ENCODE data around the gene NCK2.

The NCK2 gene

DNA sequence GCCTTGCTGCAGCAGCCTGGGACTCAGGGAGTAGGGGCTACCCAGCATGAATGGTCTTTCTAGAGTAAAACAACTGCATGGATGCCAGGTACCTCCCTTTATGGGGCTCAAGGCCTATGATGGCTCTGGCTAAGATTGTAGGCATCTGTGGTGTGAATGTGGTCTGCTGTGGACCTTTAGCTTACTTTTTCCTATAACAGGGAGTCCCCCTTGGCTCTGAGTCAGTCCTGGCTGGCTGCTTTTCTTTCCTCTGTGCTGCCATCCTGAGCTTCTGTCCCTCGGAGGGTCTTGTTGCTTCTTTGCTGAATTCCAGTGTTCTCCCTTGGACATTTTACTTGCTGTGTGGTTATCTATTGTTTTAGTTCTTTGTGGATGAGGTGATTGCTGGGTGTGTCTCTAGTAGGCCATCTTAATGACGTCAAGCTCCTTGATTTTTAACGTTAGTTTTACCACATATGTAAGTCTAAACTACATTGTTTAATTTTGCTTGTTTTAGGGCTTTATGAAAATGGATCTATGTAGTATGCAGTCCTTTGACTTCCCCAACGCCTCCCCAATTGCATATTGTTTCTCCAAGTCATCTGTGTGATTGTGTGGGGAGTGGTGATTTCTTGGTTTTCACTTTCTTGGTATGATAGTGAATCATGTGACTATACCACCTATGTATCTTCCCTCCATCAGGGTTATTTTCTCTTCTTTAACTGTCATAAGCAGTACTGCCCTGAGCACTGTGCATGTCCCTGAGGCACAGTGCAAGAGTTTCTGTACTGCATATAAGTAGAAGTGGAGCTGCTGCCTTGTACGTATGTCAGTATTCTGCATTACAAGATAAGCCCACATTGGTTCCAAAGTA, 92.4 kb downstream of the NCK2 start:
- peak overlapping the region; percentile 60 for H3K4me3 Mint-ChIP-seq
- peaks cover 20% of the 10 kb centered on the region for H3K9me3 Mint-ChIP-seq (ENCODE audit: low read depth)
- H3K4me1 Mint-ChIP-seq (ENCODE audit: low read depth) = peaks cover 80% of the 10 kb centered on the region
- H3K27ac Mint-ChIP-seq = peak overlapping the region; percentile 86
- no peaks in the 10 kb centered on the region for H3K27me3 Mint-ChIP-seq
- peaks cover 40% of the 10 kb centered on the region for H3K36me3 Mint-ChIP-seq

DNA sequence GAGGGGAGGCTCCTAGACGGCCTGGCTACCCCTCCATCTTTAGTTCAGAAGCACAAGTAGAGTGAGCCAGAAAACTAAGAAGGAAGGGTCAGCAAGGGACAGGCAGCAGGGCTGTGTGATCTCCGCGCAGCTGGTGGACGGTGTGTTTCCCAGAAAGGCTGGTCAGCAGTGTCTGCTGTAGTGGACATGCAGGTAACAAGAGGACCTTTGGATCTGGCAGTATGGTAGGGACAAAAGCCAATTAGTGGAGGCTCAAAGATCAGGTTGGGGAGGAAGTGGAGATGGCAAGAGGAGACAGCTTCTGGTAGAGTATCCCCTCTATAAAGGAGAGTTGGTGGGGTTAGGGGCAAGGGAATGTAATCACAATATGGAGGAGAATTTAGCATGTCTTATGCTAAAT, 95.1 kb downstream of the NCK2 start:
- peaks cover 9% of the 10 kb centered on the region for H3K9me3 Mint-ChIP-seq (ENCODE audit: low read depth)
- H3K36me3 Mint-ChIP-seq = peaks cover 37% of the 10 kb centered on the region
- peak overlapping the region; percentile 86 for H3K27ac Mint-ChIP-seq
- H3K4me1 Mint-ChIP-seq (ENCODE audit: low read depth) = peaks cover 86% of the 10 kb centered on the region
- peak overlapping the region; percentile 51 for H3K4me3 Mint-ChIP-seq
- H3K27me3 Mint-ChIP-seq = no peaks in the 10 kb centered on the region

DNA sequence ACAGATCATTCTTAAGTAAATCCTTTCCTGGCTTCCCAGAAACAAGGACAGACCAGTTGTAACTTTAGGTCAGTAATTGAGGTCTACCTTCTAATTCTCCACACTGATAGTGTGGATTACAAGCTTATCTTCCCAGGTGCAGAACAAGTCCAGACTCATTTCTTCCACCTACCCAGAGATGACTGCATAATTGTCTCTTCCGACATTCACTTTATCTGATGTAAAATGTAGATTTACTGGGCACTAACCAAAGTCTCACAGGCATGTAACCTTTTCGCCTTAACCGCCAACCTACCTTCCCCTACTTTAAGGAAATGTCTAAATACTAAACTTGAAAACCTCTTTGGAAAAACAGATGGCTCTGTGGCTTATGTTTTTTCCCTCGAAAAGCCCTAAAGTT, 96.2 kb downstream of the NCK2 start:
- Mint-ChIP-seq H3K4me1 (ENCODE audit: low read depth) (peaks cover 91% of the 10 kb centered on the region), H3K9me3 (ENCODE audit: low read depth) (peaks cover 4% of the 10 kb centered on the region), H3K4me3 (peak overlapping the region; percentile 43), H3K27me3 (no peaks in the 10 kb centered on the region), H3K36me3 (peaks cover 34% of the 10 kb centered on the region), H3K27ac (peak overlapping the region; percentile 86)

DNA sequence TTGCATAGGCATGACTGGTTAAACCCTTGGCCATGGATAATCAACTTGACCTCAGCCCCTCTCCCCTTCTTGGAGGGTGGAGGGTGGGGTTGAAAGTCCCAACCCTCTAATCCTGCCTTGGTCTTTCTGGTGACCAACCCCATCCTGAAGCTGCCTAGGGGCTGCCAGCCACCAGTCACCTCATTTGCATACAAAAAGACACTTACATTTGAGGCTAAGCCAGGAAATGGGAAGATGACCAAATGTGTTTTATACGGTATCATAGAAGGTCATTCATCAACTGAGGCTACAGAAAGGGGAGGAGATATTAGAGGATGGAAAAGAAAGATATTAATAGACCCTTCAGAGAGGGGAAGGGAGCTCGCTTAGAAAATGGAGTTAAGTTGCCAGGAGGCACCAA, 96.8 kb downstream of the NCK2 start:
- Mint-ChIP-seq H3K27ac (peak overlapping the region; percentile 86), H3K4me3 (peak overlapping the region; percentile 22), H3K9me3 (ENCODE audit: low read depth) (no peaks in the 10 kb centered on the region), H3K27me3 (no peaks in the 10 kb centered on the region), H3K36me3 (peaks cover 34% of the 10 kb centered on the region), H3K4me1 (ENCODE audit: low read depth) (peaks cover 91% of the 10 kb centered on the region)

DNA sequence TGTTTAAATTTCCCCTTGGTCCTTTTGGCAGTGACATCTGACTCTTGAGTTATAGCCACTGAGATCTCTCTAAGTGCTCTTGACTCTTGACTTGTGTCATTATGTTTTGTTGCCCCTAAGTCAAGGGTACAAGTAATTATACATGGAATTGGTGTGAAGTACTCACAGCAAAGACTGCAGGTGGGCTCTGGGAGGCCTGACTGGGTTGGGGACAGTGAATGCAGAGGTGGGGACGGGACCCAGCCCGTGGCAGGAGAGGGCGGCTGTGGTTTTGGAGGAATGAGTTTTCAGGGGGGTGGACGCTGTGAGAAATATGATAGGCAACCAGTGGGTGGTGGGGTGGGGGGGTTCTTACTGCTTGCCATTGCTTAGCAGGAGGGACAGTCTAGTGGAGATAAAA, 97.8 kb downstream of the NCK2 start:
- H3K36me3 Mint-ChIP-seq = peaks cover 40% of the 10 kb centered on the region
- peak overlapping the region; percentile 95 for H3K27ac Mint-ChIP-seq
- peaks cover 90% of the 10 kb centered on the region for H3K4me1 Mint-ChIP-seq (ENCODE audit: low read depth)
- no peaks in the 10 kb centered on the region for H3K27me3 Mint-ChIP-seq
- no peaks in the 10 kb centered on the region for H3K9me3 Mint-ChIP-seq (ENCODE audit: low read depth)
- peak overlapping the region; percentile 61 for H3K4me3 Mint-ChIP-seq

DNA sequence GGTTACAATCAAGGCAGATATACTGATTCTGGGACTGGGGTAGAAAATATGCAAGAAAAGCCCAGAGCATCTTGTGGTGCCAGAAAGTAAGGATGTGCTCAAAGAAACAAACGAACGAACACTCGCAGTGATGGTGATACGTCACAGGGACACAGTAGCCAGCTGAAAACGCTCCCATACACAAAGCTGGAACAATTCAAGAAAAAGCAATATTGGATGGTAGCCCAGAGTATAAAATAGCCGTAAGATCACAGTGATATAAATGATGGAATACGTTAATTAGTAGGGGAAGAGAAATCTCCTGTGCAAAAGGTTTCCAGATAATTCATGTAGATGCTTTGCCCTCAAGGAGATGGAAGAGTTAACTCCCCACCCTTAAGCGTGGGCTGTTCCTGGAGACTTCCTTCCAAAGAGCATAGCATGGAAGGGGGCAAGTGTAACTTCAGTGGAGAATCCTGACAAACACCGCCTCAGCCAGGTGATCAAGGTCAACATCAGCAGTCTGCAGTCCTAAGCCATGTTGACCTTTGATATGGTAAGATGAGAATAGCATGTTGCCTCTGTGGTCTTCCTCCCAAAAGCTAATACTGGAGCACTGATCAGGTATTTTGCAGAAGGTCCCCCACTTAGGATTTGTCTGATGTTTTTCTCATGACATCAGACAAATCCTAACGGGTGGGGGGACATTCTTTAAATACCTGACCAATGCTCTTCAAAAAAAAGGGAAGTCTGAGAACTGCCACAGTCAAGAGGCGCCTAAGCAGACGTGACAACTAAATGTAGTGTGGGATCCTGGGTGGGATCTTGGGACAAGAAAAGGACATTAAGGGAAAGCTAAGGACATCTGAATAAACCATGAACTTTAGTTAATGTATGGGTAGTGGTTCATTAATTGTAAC, 99.0 kb downstream of the NCK2 start:
- Mint-ChIP-seq H3K4me3 (peak overlapping the region; percentile 5), H3K27me3 (no peaks in the 10 kb centered on the region), H3K4me1 (ENCODE audit: low read depth) (peaks cover 93% of the 10 kb centered on the region), H3K36me3 (peaks cover 38% of the 10 kb centered on the region), H3K27ac (peak overlapping the region; percentile 95), H3K9me3 (ENCODE audit: low read depth) (no peaks in the 10 kb centered on the region)

DNA sequence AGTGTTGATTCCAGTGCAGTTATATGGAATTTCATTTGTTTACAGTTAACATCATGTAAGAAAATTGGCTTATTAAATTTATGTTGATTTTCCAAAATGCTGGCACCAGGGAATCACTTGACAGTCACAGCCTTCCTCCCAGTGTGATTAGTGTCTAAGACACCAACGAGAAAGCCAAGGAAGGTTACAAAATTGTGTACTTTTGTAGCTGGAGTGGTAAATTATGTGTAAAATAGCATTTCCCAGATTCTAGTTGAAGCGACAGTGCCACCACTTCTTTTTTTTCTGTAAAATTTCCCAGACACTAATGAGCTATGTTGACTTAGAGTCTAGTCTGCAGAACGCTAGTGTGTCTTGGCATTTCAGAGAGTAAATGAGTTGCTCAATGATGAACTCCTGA, 101.3 kb downstream of the NCK2 start:
- Mint-ChIP-seq H3K36me3 (peaks cover 36% of the 10 kb centered on the region), H3K27ac (peak overlapping the region; percentile 67), H3K27me3 (no peaks in the 10 kb centered on the region), H3K4me1 (ENCODE audit: low read depth) (peaks cover 92% of the 10 kb centered on the region), H3K9me3 (ENCODE audit: low read depth) (no peaks in the 10 kb centered on the region), H3K4me3 (no peak overlapping the region)

DNA sequence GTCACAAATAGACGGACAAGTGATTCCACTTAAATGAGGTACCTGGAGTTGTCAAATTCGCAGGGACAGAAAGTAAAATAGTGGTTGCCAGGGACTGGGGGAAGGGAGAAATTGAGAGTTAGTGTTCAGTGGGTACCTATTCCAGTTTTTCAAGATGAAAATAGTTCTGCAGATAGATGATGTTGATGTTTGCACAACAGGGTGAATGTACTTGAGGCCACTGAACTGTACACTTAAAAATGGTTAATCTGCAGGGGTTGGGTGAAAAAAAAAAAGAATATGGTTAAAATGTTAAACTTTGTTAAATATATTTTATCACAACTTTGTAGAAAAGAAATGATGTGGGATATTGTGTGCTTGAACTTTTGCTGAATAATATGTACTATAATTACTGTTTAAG, 102.3 kb downstream of the NCK2 start:
- H3K4me1 Mint-ChIP-seq (ENCODE audit: low read depth) = peaks cover 86% of the 10 kb centered on the region
- H3K27ac Mint-ChIP-seq = peak overlapping the region; percentile 67
- peaks cover 34% of the 10 kb centered on the region for H3K36me3 Mint-ChIP-seq
- H3K9me3 Mint-ChIP-seq (ENCODE audit: low read depth) = no peaks in the 10 kb centered on the region
- no peaks in the 10 kb centered on the region for H3K27me3 Mint-ChIP-seq
- H3K4me3 Mint-ChIP-seq = no peak overlapping the region

DNA sequence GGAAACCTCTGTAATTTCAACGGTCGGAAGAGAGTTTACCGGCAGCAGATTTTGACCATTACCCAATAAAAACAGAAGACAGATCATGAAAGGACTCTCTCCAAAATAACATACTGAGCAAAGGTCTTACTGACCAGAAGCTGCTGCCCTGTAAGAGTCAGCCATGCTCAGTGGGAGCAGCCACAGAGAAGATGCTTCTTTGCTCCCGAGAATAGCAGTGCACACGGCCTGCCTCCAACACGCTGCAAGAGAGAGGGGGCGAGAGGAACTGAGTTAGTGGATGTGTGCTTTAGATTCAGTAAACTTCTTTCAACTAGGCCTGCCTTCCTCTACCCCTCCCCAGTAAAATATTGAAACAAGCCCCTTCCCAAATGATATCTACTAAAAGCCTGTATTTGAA, 103.7 kb downstream of the NCK2 start:
- Mint-ChIP-seq H3K27ac (peak overlapping the region; percentile 91), H3K36me3 (peaks cover 31% of the 10 kb centered on the region), H3K9me3 (ENCODE audit: low read depth) (no peaks in the 10 kb centered on the region), H3K4me3 (peak overlapping the region; percentile 4), H3K4me1 (ENCODE audit: low read depth) (peaks cover 84% of the 10 kb centered on the region), H3K27me3 (no peaks in the 10 kb centered on the region)

DNA sequence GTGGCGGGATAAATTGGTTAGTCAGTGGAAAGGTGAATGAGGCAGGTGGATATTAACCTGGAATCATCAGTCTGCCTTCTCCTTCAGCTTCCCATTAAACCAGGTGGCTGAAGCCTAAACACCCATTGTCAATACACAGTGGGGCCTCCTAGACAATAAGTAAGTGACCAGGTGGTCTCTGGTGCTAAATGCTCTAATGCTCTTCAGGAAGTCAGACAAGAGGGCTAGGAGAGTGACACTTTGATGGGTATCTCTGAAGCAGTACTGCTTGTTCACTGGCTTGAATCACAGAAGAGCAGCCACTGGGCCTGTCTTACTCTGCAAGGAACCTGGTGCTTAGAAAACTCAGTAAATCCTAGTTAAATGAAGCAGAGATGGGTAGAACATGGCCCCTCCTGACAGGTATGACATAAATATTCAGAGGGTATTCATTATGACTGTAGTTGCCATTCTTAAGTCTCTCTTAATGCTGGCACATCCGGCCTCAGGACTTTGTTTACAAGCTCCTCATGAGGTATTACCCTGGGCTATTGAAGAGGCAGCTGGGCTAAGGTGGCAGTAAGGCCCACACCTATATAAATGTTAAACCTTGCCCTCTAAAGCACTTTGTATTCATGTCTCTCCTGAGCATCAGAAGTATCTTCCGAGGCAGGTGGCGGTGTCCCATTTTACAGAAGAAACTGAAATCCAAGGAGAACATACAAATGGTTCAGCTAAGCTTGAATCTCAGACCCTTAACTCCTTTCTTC, 104.9 kb downstream of the NCK2 start:
- Mint-ChIP-seq H3K4me3 (no peak overlapping the region), H3K27me3 (no peaks in the 10 kb centered on the region), H3K4me1 (ENCODE audit: low read depth) (peaks cover 83% of the 10 kb centered on the region), H3K36me3 (peaks cover 29% of the 10 kb centered on the region), H3K9me3 (ENCODE audit: low read depth) (no peaks in the 10 kb centered on the region), H3K27ac (peak overlapping the region; percentile 91)

DNA sequence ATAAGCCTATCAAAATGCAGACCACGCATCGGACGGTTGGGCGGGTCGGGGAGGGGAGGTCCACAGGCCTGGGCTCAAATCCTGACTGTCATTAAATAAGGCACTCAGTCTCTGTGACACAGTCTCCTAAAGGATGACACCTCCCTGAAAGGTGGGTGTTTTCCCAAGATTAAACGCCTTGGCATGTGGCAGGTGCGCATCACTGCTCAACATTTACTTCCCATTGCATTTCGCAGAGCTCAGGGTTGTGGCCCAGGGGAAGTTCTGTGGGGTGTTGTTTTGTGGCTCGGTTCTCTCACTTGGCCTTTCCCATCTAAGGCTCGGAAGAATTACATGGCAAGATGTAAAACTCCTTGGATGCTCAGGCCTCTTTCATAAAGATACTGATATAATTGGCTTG, 107.4 kb downstream of the NCK2 start:
- Mint-ChIP-seq H3K36me3 (peaks cover 14% of the 10 kb centered on the region), H3K9me3 (ENCODE audit: low read depth) (no peaks in the 10 kb centered on the region), H3K27ac (peak overlapping the region; percentile 55), H3K4me3 (no peak overlapping the region), H3K4me1 (ENCODE audit: low read depth) (peaks cover 84% of the 10 kb centered on the region), H3K27me3 (no peaks in the 10 kb centered on the region)

DNA sequence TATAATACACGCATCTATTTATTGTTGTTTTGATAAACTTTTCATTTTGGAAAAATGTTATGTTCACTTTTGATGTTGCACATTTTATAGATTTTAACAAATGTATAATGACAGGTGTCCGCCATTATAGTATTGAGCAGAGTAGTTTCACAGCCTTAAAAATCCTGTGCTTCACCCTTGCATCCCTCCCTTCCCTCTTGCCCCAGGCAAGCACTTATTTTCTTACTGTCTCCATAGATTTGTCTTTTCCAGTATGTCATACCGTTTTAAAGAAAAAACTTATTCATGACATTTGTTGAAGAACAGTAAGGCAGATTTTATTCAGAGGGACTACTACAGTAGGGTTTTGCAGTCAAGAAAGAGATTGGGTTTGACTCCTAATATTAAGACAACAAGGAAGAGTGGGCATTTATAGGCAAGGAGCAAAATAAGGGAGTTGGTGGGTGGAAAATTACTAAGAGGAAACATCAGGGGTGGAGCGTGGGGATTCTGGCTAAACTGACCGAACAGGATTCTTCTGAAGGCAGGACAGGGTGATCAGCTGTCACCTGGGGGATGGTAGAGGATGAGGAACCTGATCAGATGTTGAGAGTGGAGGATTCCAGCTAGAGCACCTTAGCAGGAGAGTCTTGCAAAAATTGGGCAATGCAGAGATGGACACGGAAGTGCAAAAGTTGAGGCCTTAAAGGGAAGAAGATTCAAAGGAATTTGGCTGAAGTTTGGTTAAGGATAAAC, 108.8 kb downstream of the NCK2 start:
- peaks cover 85% of the 10 kb centered on the region for H3K4me1 Mint-ChIP-seq (ENCODE audit: low read depth)
- no peaks in the 10 kb centered on the region for H3K9me3 Mint-ChIP-seq (ENCODE audit: low read depth)
- no peak overlapping the region for H3K4me3 Mint-ChIP-seq
- H3K36me3 Mint-ChIP-seq = peaks cover 13% of the 10 kb centered on the region
- H3K27me3 Mint-ChIP-seq = no peaks in the 10 kb centered on the region
- peak overlapping the region; percentile 91 for H3K27ac Mint-ChIP-seq

DNA sequence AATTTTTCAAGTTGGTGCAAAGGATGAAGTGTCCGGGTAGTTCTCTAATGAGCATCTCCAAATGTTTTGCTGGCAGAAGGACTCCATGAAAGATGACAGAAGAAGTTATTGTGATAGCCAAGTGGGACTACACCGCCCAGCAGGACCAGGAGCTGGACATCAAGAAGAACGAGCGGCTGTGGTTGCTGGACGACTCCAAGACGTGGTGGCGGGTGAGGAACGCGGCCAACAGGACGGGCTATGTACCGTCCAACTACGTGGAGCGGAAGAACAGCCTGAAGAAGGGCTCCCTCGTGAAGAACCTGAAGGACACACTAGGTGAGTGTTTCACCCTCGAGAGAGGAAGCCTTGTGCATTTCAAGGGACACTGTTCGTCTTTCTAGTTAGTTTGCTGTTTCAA, 110.3 kb downstream of the NCK2 start:
- H3K4me1 Mint-ChIP-seq (ENCODE audit: low read depth) = peaks cover 85% of the 10 kb centered on the region
- H3K36me3 Mint-ChIP-seq = peaks cover 13% of the 10 kb centered on the region
- no peaks in the 10 kb centered on the region for H3K9me3 Mint-ChIP-seq (ENCODE audit: low read depth)
- H3K27ac Mint-ChIP-seq = peak overlapping the region; percentile 98
- H3K4me3 Mint-ChIP-seq = peak overlapping the region; percentile 79
- no peaks in the 10 kb centered on the region for H3K27me3 Mint-ChIP-seq

DNA sequence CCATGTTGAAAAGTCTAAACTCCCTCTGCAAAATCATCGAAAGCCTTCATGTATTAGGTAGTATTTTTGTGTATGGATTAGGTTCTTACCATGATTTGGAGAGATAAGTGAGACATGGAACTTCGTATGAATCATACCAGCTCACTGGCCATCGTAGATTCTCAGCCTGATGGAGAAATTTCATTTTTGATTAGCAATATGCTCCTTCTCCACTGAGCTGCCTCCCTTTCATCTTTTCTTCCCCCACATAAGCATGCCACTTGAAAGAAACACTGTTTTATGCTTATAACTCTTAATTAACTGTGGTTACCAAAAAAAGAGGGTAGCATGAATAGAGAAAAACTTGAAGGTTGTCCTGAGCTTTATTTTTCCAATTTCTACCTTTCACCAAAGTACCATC, 111.9 kb downstream of the NCK2 start:
- Mint-ChIP-seq H3K27me3 (no peaks in the 10 kb centered on the region), H3K36me3 (peaks cover 8% of the 10 kb centered on the region), H3K9me3 (ENCODE audit: low read depth) (no peaks in the 10 kb centered on the region), H3K4me1 (ENCODE audit: low read depth) (peaks cover 91% of the 10 kb centered on the region), H3K4me3 (peak overlapping the region; percentile 79), H3K27ac (peak overlapping the region; percentile 98)
